DMS79 (cell line): ENCODE measurements around the gene ASPSCR1.

Experiments
- DNase-seq: peaks from one replicate; lab custom pipeline; 2025; lab: John Stamatoyannopoulos, UW

Gene ASPSCR1

DNA sequence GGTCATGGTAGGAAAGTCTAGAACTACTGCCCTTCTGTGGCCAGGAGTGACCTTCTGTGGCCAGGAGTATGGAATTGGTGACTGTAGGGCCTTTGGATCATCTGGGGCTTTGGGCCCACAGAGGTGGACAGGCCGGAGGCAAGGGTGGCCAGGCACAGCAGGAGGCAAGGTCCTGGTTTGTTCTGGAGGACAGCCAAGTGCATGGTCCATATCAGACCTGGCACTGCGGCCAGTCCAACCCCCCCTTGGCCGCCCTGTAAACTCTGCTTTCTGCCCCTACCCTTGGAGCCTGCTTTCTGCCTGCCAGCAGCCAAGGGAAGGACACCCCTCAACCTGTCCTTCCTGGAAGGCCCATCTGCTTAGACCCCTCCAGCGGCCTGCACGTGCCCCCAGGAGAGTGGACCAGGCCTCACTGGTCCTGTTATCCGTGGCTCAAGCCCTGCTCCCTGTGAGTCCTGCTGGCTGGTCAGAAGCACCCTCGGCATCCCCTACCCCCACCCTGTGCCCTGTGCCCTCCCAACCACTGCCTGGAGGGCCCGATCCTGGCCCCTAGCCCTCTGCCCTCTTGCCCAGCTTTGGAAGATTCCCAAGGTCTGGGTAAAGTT is 62.4 kb downstream of the ASPSCR1 start:
- no peak for DNase-seq

DNA sequence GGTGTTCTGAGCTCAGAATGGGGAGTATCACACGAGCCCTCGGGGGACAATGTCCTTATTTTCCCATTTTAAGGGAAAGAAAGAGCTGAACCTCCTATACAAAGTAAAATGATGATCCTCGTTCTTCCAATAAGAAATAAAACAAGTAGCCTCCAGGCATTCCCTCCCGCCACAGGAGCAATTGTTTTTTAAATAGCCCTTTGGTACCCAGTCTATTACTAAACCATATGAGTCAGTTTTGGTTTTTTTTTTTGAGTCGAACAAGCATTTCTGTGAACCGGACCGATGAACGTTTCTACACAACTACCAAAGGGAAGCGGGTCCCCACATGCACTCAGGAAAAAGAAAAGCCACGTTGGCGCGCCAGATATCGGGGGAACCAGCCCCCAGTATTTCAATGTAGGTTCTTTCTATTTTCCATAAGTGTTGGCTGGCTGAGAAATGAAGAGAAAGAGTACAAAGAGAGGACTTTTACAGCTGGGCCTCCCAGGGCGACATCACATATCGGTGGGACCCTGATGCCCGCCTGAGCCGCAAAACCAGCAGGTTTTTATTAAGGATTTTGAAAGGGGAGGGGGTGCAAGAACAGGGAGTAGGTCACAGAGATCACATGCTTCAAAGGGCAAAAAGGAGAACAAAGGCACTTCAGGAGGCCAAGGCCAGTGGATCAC is 63.9 kb downstream of the ASPSCR1 start:
- DNase-seq = no peak

DNA sequence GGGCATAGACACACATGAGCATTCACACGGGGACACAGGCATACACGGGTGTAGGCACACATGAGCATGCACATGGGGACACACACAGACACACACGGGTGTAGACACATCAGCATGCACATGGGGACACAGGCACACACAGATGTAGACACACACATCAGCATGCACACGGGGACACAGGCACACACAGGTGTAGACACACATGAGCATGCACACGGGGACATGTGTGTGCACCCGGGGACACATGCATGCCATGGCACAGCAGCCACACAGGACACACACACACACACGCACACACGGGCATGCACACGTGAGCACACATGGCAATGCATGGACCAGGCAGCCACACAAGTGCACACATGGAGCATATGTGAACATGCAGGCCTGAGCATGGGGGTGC is 65.2 kb downstream of the ASPSCR1 start:
- no peak for DNase-seq

GRCh38 chr17:82043507-82043906 is 66.1 kb downstream of the ASPSCR1 start:
- no peak for DNase-seq

DNA sequence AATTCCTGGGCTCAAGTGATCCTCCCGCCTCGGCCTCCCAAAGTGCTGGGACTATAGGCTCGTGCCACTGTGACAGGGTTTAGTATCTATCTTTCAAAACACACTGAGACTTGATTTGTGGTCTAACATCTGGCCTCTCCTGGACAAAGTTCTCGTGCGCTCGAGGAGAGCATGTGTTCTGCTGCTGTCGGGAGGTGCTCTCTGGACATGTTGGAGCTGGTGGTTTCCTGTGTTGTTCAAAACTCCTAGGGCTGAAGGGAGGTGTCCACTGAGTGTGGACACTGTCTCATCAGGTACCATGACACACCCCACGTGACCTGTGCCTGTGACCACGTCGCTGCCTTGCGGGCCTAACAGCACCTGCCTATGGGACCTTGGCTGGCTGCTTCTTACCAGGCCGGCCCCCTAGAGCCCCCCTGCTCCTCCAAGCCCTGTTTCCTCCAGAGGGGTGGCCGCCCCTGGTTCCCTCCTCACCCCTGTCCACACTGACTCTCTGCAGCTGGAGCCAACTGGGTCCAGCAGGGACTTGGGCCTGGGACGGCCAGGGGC is 68.6 kb downstream of the ASPSCR1 start:
- no peak for DNase-seq

DNA sequence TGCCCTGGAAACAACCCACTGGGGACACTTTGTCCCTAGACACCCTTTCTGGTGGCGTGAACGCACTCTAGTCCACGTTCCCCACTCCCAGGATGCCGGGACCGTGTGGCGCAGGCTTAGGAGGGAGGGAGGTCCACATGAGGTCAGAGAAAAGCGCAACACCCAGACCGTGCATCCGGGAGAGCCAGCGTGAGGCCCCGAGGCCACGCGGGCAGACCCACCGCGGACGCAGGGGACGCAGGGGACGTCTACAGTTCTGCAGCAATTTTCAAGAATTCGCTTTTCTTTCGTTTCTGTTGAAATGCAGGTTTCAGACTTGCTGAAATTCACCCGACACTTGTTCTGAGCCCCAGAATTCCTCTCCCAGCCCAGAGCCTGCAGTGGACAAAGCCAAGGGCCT is 69.5 kb downstream of the ASPSCR1 start:
- no peak for DNase-seq

DNA sequence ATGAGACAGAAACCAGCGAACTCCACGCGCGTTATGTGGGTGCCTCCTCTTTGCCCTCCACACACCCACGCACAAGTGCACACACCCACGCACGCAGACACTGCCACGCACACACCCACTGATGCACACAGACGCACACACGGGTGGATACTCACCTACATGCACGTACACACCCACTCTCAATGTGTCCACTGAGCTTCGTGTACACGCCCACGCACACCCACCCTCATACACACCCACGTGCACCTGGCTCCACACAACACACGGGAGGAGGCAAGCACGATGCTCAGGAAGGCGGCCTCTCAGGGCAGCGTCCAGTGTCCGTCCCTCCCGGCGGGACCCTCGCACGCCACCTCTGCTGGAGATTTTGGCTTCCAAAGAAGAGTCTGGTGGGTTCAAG is 70.0 kb downstream of the ASPSCR1 start:
- DNase-seq = no peak

DNA sequence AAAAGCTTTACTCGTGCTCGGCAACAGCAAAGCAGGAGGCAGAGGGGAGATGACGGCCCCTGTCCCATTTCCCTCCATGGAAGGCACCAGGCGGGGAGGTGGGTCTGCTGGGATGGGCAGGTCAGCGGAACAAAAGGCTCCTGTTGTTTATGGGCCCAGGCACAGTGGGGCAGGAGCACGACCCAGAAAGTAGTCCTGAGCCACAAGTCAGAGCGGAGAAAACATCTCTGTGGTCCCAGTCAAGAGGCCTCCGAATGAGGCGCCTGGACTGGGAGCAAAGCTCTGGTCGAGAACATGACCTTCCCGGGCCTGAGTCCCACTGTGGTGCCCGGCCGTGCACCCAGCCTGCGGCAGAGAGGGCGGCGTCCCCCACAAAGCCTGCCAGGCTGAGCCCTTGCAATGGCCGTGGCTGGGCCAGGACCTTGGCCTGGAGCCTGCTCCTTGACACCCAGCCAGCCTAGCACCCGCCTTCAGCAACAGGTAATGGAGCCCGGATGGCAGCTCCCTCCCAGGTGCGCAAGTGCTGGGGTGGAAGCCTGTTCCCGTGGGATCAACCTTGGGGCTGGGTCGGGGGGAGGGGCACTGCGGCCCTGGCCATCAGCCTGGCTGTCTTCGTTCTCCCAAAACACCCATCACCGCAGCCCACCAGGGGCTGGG is 70.6 kb downstream of the ASPSCR1 start:
- DNase-seq = no peak

- DNase-seq = no peak
These were observed 71.1 kb downstream of the ASPSCR1 start for GRCh38 chr17:82048571-82048971.

- DNase-seq = no peak
These were observed 71.7 kb downstream of the ASPSCR1 start for GRCh38 chr17:82049106-82049505.

DNA sequence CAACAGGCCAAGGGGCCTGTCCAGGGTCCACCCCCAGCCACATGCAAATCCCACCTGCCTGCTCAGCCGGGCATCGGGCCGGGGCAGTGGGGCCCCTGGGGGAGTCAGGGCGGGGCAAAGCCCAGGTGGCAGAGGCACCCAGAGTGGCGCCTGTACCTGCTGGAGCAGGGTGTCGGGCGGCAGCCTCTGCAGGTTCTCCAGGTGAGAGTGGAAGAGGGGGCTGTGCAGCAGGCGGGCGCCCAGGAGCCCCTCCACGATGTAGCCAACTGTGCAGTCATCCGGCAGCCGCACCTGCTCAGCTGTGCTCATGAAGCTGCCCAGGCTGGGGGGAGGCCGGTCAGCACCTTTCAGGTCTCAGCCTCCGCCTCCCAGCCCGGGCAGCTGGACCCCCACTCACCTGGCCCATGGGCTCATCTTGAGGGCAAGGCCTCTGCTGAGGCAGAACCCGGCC is 72.1 kb downstream of the ASPSCR1 start:
- DNase-seq = no peak

DNA sequence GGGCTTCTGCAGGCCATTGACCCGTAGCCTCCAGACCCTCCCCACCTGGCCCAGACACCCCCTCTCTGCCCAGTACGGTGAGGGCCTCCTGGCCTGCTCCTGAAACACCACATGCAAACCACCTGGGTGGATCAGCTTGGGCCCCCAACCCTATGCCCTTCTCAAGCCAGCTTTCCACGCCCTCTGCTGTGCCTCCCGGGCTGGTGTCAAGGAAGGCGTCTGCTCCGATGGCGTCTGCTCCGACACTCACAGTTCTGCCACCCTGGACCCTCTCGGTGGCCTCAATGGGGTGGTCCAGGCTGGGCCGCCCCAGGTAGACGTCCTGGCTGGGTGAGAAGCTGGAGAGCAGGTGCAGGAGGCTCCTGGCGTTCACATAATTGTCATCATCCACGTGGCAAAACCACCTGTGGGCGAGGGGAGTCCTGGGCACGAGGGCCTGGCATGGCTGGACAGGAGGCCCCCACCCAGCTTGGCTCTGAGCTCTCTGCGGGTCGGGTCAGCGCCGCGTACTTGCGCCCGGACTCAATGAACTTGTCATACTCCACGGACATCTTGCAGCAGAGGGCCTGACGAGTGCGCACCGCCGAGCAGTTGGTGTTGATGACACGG is 72.8 kb downstream of the ASPSCR1 start:
- no peak for DNase-seq

DNA sequence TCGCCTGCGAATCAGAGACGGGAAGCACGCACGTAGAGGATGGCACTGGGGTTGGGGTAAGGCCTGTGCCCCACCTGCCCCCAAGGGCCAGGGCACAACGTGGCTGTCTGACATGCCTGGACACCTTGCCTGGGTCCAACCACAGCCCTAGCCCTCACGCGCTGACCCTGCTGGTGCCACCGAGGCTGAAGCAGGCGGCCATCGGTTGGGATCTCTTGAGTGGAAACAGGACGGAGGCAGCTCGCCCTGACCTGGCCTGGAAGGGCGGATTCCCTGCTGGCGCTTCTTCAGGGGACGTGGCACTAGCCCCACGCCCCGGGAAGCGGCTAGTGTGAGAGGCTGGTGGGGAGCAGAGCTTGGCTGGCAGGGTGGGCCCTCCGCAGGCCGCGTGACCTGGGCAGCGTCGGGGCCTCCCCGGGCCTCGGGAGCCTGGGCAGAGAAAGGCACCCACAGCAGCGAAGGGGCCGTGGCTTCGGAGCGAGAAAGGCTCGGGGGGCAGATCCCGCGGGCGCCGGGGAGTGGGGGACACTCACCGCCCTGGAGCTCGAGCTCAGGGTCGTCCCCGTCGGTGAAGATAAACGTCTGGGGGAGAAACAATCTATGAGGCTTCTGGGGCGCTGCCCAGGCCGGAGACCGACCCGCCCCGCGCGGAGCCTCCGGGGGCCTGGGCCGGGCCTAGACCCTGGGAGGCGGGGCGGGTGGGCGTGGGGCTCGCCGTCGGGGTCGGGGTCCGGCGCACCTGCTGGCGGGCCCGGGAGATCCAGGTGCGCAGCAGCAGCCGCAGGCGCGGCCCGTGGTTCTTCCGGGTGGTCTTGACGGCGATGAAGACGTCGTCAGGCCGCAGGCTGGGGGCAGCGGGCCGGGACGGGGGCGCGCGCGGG is 73.6 kb downstream of the ASPSCR1 start:
- no peak for DNase-seq

- DNase-seq = no peak
These were observed 74.6 kb downstream of the ASPSCR1 start, which contains the start of the genes GPS1 and RFNG for GRCh38 chr17:82051776-82052637. GPS1 (plus strand) TSS chr17:82051898; CDS start chr17:82051932, 34 bp downstream. RFNG (minus strand) TSS chr17:82051811; CDS start chr17:82051766, 45 bp downstream.

DNA sequence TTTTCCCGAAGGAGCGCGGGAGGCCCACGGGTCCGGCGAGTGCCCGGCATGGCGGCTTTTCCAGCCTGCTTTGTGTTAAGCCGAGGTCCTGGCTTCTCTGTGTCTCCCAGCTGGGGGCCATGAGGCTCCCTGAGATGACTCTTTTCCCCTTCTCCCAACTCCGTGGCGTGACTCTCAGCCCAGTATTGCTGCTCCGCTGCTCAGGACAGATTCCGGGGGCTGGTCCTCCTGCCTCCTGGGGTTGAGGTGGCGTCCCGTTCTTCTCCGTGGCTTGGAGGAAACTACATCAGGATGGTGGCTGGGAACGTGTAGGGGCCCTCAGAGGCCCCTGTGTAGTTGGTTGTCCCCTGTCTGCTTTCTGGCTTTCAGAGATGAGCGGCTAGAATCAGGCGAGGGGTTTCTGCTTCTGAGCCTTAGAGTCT is 75.2 kb downstream of the ASPSCR1 start:
- no peak for DNase-seq

- DNase-seq = no peak
These were observed 75.7 kb downstream of the ASPSCR1 start for GRCh38 chr17:82053130-82053529.

GRCh38 chr17:82053556-82054263 is 76.3 kb downstream of the ASPSCR1 start:
- no peak for DNase-seq

GRCh38 chr17:82054351-82055022 is 77.1 kb downstream of the ASPSCR1 start:
- no peak for DNase-seq
